ES-I3 (cell line): Measurements from ENCODE around the gene SDCBP2.

Source experiments
- H3K36me3 ChIP-seq: 2 replicates; pipeline ENCODE4 v1.6.1; 2013; ENCODE audit warnings: mild to moderate bottlenecking, low read length, control low read depth, moderate library complexity; ENCODE audit not compliant: insufficient read depth
- H3K4me1 ChIP-seq: 2 replicates; pipeline ENCODE4 v1.6.1; 2013; ENCODE audit warnings: mild to moderate bottlenecking, control low read depth, low read length; ENCODE audit not compliant: insufficient read depth
- H3K9ac ChIP-seq: 2 replicates; pipeline ENCODE4 v1.6.1; 2013; ENCODE audit warnings: low read depth, mild to moderate bottlenecking, low read length, moderate library complexity
- H3K9me3 ChIP-seq: 2 replicates; pipeline ENCODE4 v1.6.1; 2013; ENCODE audit warnings: mild to moderate bottlenecking, low read length, moderate library complexity; ENCODE audit not compliant: control insufficient read depth, insufficient read depth

Gene SDCBP2

GRCh38 chr20:1341561-1342265, 12.8 kb upstream of the SDCBP2 start:
- H3K9me3 ChIP-seq = 0 out of 2 replicates have a peak, but pooled peaks cover under 1% of the 10 kb centered on the region
- no peak overlapping the region for H3K9ac ChIP-seq
- H3K36me3 ChIP-seq = no peaks in the 10 kb centered on the region
- H3K4me1 ChIP-seq = no peaks in the 10 kb centered on the region

GRCh38 chr20:1338801-1339200, 9.9 kb upstream of the SDCBP2 start:
- H3K9ac ChIP-seq = no peak overlapping the region
- H3K4me1 ChIP-seq = no peaks in the 10 kb centered on the region
- H3K36me3 ChIP-seq = no peaks in the 10 kb centered on the region
- no peaks in the 10 kb centered on the region for H3K9me3 ChIP-seq

- no peak overlapping the region for H3K9ac ChIP-seq
- no peaks in the 10 kb centered on the region for H3K36me3 ChIP-seq
- no peaks in the 10 kb centered on the region for H3K4me1 ChIP-seq
- H3K9me3 ChIP-seq = no peaks in the 10 kb centered on the region
These were observed 9.2 kb upstream of the SDCBP2 start for GRCh38 chr20:1338096-1338495.

GRCh38 chr20:1337441-1337840, 8.5 kb upstream of the SDCBP2 start:
- H3K4me1 ChIP-seq = no peaks in the 10 kb centered on the region
- no peak overlapping the region for H3K9ac ChIP-seq
- no peaks in the 10 kb centered on the region for H3K9me3 ChIP-seq
- no peaks in the 10 kb centered on the region for H3K36me3 ChIP-seq

- no peaks in the 10 kb centered on the region for H3K36me3 ChIP-seq
- H3K9me3 ChIP-seq = no peaks in the 10 kb centered on the region
- no peak overlapping the region for H3K9ac ChIP-seq
- H3K4me1 ChIP-seq = no peaks in the 10 kb centered on the region
These were observed 7.9 kb upstream of the SDCBP2 start for GRCh38 chr20:1336699-1337367.

GRCh38 chr20:1335961-1336698, 7.2 kb upstream of the SDCBP2 start:
- Histone ChIP-seq H3K9ac (no peak overlapping the region), H3K9me3 (no peaks in the 10 kb centered on the region), H3K36me3 (no peaks in the 10 kb centered on the region), H3K4me1 (no peaks in the 10 kb centered on the region)

GRCh38 chr20:1334761-1335160, 5.8 kb upstream of the SDCBP2 start:
- Histone ChIP-seq H3K4me1 (no peaks in the 10 kb centered on the region), H3K9me3 (no peaks in the 10 kb centered on the region), H3K36me3 (no peaks in the 10 kb centered on the region), H3K9ac (no peak overlapping the region)

GRCh38 chr20:1334370-1334731, 5.4 kb upstream of the SDCBP2 start:
- Histone ChIP-seq H3K36me3 (no peaks in the 10 kb centered on the region), H3K4me1 (no peaks in the 10 kb centered on the region), H3K9ac (no peak overlapping the region), H3K9me3 (no peaks in the 10 kb centered on the region)

GRCh38 chr20:1333462-1334369, 4.8 kb upstream of the SDCBP2 start:
- H3K9me3 ChIP-seq = no peaks in the 10 kb centered on the region
- H3K9ac ChIP-seq = no peak overlapping the region
- no peaks in the 10 kb centered on the region for H3K36me3 ChIP-seq
- no peaks in the 10 kb centered on the region for H3K4me1 ChIP-seq

- no peaks in the 10 kb centered on the region for H3K9me3 ChIP-seq
- no peaks in the 10 kb centered on the region; the same call in 1 of the 2 replicates for H3K4me1 ChIP-seq
- H3K36me3 ChIP-seq = no peaks in the 10 kb centered on the region
- no peak overlapping the region for H3K9ac ChIP-seq
These were observed 3.9 kb upstream of the SDCBP2 start for GRCh38 chr20:1332749-1333300.

GRCh38 chr20:1331801-1332453, 3.0 kb upstream of the SDCBP2 start:
- Histone ChIP-seq H3K4me1 (peaks cover 6% of the 10 kb centered on the region), H3K36me3 (no peaks in the 10 kb centered on the region), H3K9me3 (no peaks in the 10 kb centered on the region), H3K9ac (no peak overlapping the region)

GRCh38 chr20:1331101-1331500, 2.2 kb upstream of the SDCBP2 start:
- Histone ChIP-seq H3K9ac (no peak overlapping the region), H3K4me1 (peaks cover 7% of the 10 kb centered on the region)

GRCh38 chr20:1330075-1330830, 1.3 kb upstream of the SDCBP2 start:
- Histone ChIP-seq H3K36me3 (no peaks in the 10 kb centered on the region), H3K9ac (no peak overlapping the region), H3K4me1 (peaks cover 7% of the 10 kb centered on the region), H3K9me3 (no peaks in the 10 kb centered on the region)

More at GRCh38 chr20:1331101-1331500, 2.2 kb upstream of the SDCBP2 start:
- no peaks in the 10 kb centered on the region for H3K9me3 ChIP-seq
- H3K36me3 ChIP-seq = no peaks in the 10 kb centered on the region
